HepG2 (cell line): ENCODE results near the gene INAFM1. TPM values are rescaled to one million over a fixed set of nuclear protein-coding genes. Genes with fewer than 3 reads are reported as not detected.

Source experiments
- ATF4 ChIP-seq, 2 experiments: fragments of 450-650 bp in 1 of 2; sonication (generic) in 1 of 2; formaldehyde crosslinking; IDR thresholded peaks; 2 replicates each; pipeline versions ENCODE4 v1.5.0 to v1.8.0; 2020 to 2022; ENCODE audit warnings: mild to moderate bottlenecking in 1 of 2, missing genetic modification reagents in 1 of 2
- FOXP1 ChIP-seq, 2 experiments: fragments of 450-650 bp in 1 of 2; IDR thresholded peaks; 2 replicates each; pipeline ENCODE4 v1.6.1; 2017 to 2018; ENCODE audit warnings: antibody characterized with exemption in 1 of 2
- HOXA9 ChIP-seq: sonication (generic); formaldehyde crosslinking; IDR thresholded peaks from 2 replicates; pipeline ENCODE4 v1.8.1; 2022; ENCODE audit warnings: missing genetic modification reagents, mild to moderate bottlenecking, moderate library complexity, borderline replicate concordance
- NAIF1 ChIP-seq: sonication (generic); formaldehyde crosslinking; IDR thresholded peaks from 2 replicates; pipeline ENCODE4 v1.5.0; 2020; ENCODE audit warnings: mild to moderate bottlenecking, missing genetic modification reagents, borderline replicate concordance
- POLR2G ChIP-seq: fragments of 200-400 bp; formaldehyde crosslinking; IDR thresholded peaks from 2 replicates; pipeline ENCODE4 v1.6.1; 2018; ENCODE audit warnings: mild to moderate bottlenecking, low read depth, low read length, moderate library complexity
- SETDB1 ChIP-seq: sonication (generic); formaldehyde crosslinking; IDR thresholded peaks from 2 replicates; pipeline ENCODE4 v1.5.1; 2020; ENCODE audit warnings: missing genetic modification reagents, mild to moderate bottlenecking, borderline replicate concordance
- SNAI1 ChIP-seq: sonication (generic); formaldehyde crosslinking; IDR thresholded peaks from 2 replicates; pipeline ENCODE4 v1.5.0; 2020; ENCODE audit warnings: mild to moderate bottlenecking, missing genetic modification reagents, borderline replicate concordance
- ZMYM2 ChIP-seq: sonication (generic); formaldehyde crosslinking; IDR thresholded peaks from 2 replicates; pipeline ENCODE4 v1.8.0; 2022; ENCODE audit warnings: mild to moderate bottlenecking, missing genetic modification reagents
- ZNF205 ChIP-seq: IDR thresholded peaks from 2 replicates; pipeline ENCODE4 v1.6.1; 2018; ENCODE audit warnings: missing biosample characterization, missing genetic modification reagents
- ZNF326 ChIP-seq: sonication (generic); formaldehyde crosslinking; IDR thresholded peaks from 2 replicates; pipeline ENCODE4 v1.4.0; 2020; ENCODE audit warnings: missing genetic modification reagents, borderline replicate concordance
- ZNF367 ChIP-seq: sonication (generic); formaldehyde crosslinking; IDR thresholded peaks from 2 replicates; pipeline ENCODE4 v1.4.0; 2020; ENCODE audit warnings: missing genetic modification reagents, borderline replicate concordance
- ZNF460 ChIP-seq: sonication (generic); formaldehyde crosslinking; IDR thresholded peaks from 2 replicates; pipeline ENCODE4 v1.5.1; 2020; ENCODE audit warnings: missing genetic modification reagents, mild to moderate bottlenecking, borderline replicate concordance
- ZNF597 ChIP-seq: sonication (generic); formaldehyde crosslinking; IDR thresholded peaks from 2 replicates; pipeline ENCODE4 v1.5.0; 2020; ENCODE audit warnings: missing genetic modification reagents
- ZSCAN12 ChIP-seq: sonication (generic); formaldehyde crosslinking; IDR thresholded peaks from 2 replicates; pipeline ENCODE4 v1.9.0; 2021; ENCODE audit warnings: mild to moderate bottlenecking, missing genetic modification reagents
- polyA plus RNA-seq, 8 experiments: library from polyadenylated mRNA; depleted of rRNA in 3 of 8; stranded (reverse) in 7 of 8; unstranded in 1 of 8; fragments of >200 nt; fragmentation: Illumina TruSeq in 4 of 8; extraction: Trizol in 4 of 8; gene quantifications; 2 replicates each; pipeline versions ENCODE4 v1.2.1 to v1.2.3, GENCODE V29; 2011 to 2016; ENCODE audit warnings: low read depth in 4 of 8, missing spikeins in 1 of 8, mixed read lengths in 1 of 8; ENCODE audit not compliant: insufficient read depth in 1 of 8
- total RNA-seq, 5 experiments: library from RNA; depleted of rRNA; stranded (reverse); fragments of >200 nt; fragmentation: Illumina TruSeq; extraction: Trizol; gene quantifications; 2 replicates each; pipeline ENCODE4 v1.2.3, GENCODE V29; 2016; ENCODE audit warnings: low read depth in 1 of 5
- TF ChIP-seq, protein P1 (sequence below): sonication (generic); formaldehyde crosslinking; conservative IDR thresholded peaks from 2 replicates; pipeline ENCODE4 v1.4.0; 2020; ENCODE audit warnings: mild to moderate bottlenecking, missing genetic modification reagents, moderate library complexity
- TF ChIP-seq, protein P2 (sequence below): sonication (generic); formaldehyde crosslinking; IDR thresholded peaks from 2 replicates; pipeline ENCODE4 v1.4.0; 2020; ENCODE audit warnings: missing genetic modification reagents, mild to moderate bottlenecking, borderline replicate concordance
- TF ChIP-seq, protein P3 (sequence below): sonication (generic); formaldehyde crosslinking; IDR thresholded peaks from 2 replicates; pipeline ENCODE4 v1.8.1; 2023; ENCODE audit warnings: missing genetic modification reagents, mild to moderate bottlenecking, borderline replicate concordance
- TF ChIP-seq, protein P4 (sequence below): sonication (generic); formaldehyde crosslinking; IDR thresholded peaks from 2 replicates; pipeline ENCODE4 v1.4.0; 2020; ENCODE audit warnings: missing genetic modification reagents, low read depth, mild to moderate bottlenecking, borderline replicate concordance

The INAFM1 gene
- total and polyA plus RNA-seq, 2 of the 13 experiments (the other 11 are each of a cell fraction or from before 2014, with no cell fraction given) = 0.88 to 1.9 TPM

GRCh38 chr19:47227352-47228167 lies 47.1 kb upstream of the INAFM1 start (continued):
- TF ChIP-seq, protein P1, sequence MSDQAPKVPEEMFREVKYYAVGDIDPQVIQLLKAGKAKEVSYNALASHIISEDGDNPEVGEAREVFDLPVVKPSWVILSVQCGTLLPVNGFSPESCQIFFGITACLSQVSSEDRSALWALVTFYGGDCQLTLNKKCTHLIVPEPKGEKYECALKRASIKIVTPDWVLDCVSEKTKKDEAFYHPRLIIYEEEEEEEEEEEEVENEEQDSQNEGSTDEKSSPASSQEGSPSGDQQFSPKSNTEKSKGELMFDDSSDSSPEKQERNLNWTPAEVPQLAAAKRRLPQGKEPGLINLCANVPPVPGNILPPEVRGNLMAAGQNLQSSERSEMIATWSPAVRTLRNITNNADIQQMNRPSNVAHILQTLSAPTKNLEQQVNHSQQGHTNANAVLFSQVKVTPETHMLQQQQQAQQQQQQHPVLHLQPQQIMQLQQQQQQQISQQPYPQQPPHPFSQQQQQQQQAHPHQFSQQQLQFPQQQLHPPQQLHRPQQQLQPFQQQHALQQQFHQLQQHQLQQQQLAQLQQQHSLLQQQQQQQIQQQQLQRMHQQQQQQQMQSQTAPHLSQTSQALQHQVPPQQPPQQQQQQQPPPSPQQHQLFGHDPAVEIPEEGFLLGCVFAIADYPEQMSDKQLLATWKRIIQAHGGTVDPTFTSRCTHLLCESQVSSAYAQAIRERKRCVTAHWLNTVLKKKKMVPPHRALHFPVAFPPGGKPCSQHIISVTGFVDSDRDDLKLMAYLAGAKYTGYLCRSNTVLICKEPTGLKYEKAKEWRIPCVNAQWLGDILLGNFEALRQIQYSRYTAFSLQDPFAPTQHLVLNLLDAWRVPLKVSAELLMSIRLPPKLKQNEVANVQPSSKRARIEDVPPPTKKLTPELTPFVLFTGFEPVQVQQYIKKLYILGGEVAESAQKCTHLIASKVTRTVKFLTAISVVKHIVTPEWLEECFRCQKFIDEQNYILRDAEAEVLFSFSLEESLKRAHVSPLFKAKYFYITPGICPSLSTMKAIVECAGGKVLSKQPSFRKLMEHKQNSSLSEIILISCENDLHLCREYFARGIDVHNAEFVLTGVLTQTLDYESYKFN = peak; percentile 66
- TF ChIP-seq, protein P2, sequence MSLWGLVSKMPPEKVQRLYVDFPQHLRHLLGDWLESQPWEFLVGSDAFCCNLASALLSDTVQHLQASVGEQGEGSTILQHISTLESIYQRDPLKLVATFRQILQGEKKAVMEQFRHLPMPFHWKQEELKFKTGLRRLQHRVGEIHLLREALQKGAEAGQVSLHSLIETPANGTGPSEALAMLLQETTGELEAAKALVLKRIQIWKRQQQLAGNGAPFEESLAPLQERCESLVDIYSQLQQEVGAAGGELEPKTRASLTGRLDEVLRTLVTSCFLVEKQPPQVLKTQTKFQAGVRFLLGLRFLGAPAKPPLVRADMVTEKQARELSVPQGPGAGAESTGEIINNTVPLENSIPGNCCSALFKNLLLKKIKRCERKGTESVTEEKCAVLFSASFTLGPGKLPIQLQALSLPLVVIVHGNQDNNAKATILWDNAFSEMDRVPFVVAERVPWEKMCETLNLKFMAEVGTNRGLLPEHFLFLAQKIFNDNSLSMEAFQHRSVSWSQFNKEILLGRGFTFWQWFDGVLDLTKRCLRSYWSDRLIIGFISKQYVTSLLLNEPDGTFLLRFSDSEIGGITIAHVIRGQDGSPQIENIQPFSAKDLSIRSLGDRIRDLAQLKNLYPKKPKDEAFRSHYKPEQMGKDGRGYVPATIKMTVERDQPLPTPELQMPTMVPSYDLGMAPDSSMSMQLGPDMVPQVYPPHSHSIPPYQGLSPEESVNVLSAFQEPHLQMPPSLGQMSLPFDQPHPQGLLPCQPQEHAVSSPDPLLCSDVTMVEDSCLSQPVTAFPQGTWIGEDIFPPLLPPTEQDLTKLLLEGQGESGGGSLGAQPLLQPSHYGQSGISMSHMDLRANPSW (CRISPR knock-in tag) = 0 out of 2 replicates have a peak, but pooled peaks have one; percentile 14
- TF ChIP-seq, protein P3, sequence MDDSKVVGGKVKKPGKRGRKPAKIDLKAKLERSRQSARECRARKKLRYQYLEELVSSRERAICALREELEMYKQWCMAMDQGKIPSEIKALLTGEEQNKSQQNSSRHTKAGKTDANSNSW (CRISPR knock-in tag) = no peak; the same call in 1 of the 2 replicates
- TF ChIP-seq SNAI1 (CRISPR knock-in tag) (no peak), ZSCAN12 (CRISPR knock-in tag) (no peak), ATF4 (CRISPR knock-in tag; IDR thresholded peaks at IDR 0.05) (peak in 1 of 2 experiments; percentile 58; a peak in 1 of 4 replicates), ZNF326 (no peak), ZNF460 (no peak; the same call in 1 of the 2 replicates), ZNF597 (no peak), NAIF1 (CRISPR knock-in tag) (peak; percentile 28; the same call in 1 of the 2 replicates), SETDB1 (CRISPR knock-in tag) (no peak), ZNF205 (CRISPR knock-in tag) (no peak), ZMYM2 (CRISPR knock-in tag) (peak; percentile 24; the same call in 1 of the 2 replicates), FOXP1 (IDR thresholded peaks at IDR 0.05) (no peak), FOXP1 (CRISPR knock-in tag; IDR thresholded peaks at IDR 0.05) (no peak), HOXA9 (CRISPR knock-in tag) (no peak), ZNF367 (CRISPR knock-in tag) (no peak), POLR2G (peak; percentile 19)
- TF ChIP-seq, protein P4, sequence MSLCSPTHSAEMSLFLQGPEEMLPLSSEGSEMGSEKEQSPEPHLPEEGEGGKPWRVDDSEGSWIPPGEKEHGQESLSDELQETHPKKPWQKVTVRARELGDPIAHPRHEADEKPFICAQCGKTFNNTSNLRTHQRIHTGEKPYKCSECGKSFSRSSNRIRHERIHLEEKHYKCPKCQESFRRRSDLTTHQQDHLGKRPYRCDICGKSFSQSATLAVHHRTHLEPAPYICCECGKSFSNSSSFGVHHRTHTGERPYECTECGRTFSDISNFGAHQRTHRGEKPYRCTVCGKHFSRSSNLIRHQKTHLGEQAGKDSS (CRISPR knock-in tag) = peak; percentile 23; the same call in 1 of the 2 replicates
